OCI-LY3 (cell line): ENCODE results near the gene CORT.

Experiments
- CTCF ChIP-seq: fragments of 200-600, 300-600 bp; sonication (generic); IDR thresholded peaks from 2 replicates; pipeline ENCODE4 v1.5.1; 2014; ENCODE audit warnings: antibody characterized with exemption, low read length, low read depth
- EZH2phosphoT487 ChIP-seq: fragments of 200-600 bp; shearing (Covaris generic); IDR thresholded peaks from 2 replicates; pipeline ENCODE4 v1.6.1; 2018; ENCODE audit warnings: antibody characterized with exemption, mixed run types, low read depth

- TF ChIP-seq CTCF (no peak), EZH2phosphoT487 (no peak)
Measured at GRCh38 chr1:10495952-10496351, 46.1 kb downstream of the CORT start.
